Measurements from ENCODE around the gene CIAPIN1. TPM values are rescaled to one million over a fixed set of nuclear protein-coding genes. Genes with fewer than 3 reads are reported as not detected.

The CIAPIN1 gene
- total RNA-seq, 4 donors from 2014 or later, result 19.1 to 32.4 (median 25.8) TPM

GRCh38 chr16:57396786-57397185 lies 50.4 kb downstream of the CIAPIN1 start:
- Histone ChIP-seq H3K4me3 (no peak overlapping the region), H3K27me3 (no peaks in the 10 kb centered on the region), H3K36me3 (no peaks in the 10 kb centered on the region), H3K9me3 (no peaks in the 10 kb centered on the region), H3K27ac (no peak overlapping the region), H3K4me1 (peaks cover 0 to 6% (median 0%) of the 10 kb centered on the region in 3 donors)
- no peak for ATAC-seq
- TF ChIP-seq POLR2A (IDR thresholded peaks at IDR 0.05) (no peak), POLR2AphosphoS5 (IDR thresholded peaks at IDR 0.05) (no peak), EP300 (IDR thresholded peaks at IDR 0.05) (no peak), CTCF (IDR thresholded peaks at IDR 0.05) (no peak)
- WGBS, 2 donors (ENCODE audit: low coverage in 1 of 2), result 66 to 77% methylated on average over 3 to 4 of the region's 4 CpGs

- 85 to 90% methylated on average over 3 to 5 of the region's 5 CpGs for WGBS, 2 donors (ENCODE audit: low coverage in 1 of 2)
Measured at GRCh38 chr16:57395026-57395425, 52.2 kb downstream of the CIAPIN1 start.

GRCh38 chr16:57394444-57394843 lies 52.7 kb downstream of the CIAPIN1 start:
- WGBS, 2 donors (ENCODE audit: low coverage in 1 of 2), result 100% methylated on average over 1 of the region's 7 CpGs; no CpG with 5 or more reads in 1 of the 2 donors
- ATAC-seq, result no peak
- H3K9me3 ChIP-seq, result no peaks in the 10 kb centered on the region

More at GRCh38 chr16:57395026-57395425, 52.2 kb downstream of the CIAPIN1 start:
- Histone ChIP-seq H3K4me3 (no peak overlapping the region), H3K27ac (no peak overlapping the region), H3K4me1 (peaks cover 0 to 13% (median 0%) of the 10 kb centered on the region in 3 donors), H3K27me3 (no peaks in the 10 kb centered on the region), H3K9me3 (no peaks in the 10 kb centered on the region), H3K36me3 (no peaks in the 10 kb centered on the region)
- no peak for ATAC-seq
- TF ChIP-seq CTCF (IDR thresholded peaks at IDR 0.05) (no peak), POLR2AphosphoS5 (IDR thresholded peaks at IDR 0.05) (no peak), POLR2A (IDR thresholded peaks at IDR 0.05) (no peak), EP300 (IDR thresholded peaks at IDR 0.05) (no peak)

GRCh38 chr16:57392694-57393093 lies 54.5 kb downstream of the CIAPIN1 start:
- 86 to 100% methylated on average over 1 of the region's 1 CpG for WGBS, 2 donors (ENCODE audit: low coverage in 1 of 2)
- Histone ChIP-seq H3K9me3 (no peaks in the 10 kb centered on the region), H3K27me3 (no peaks in the 10 kb centered on the region), H3K36me3 (no peaks in the 10 kb centered on the region), H3K4me1 (peaks cover 0 to 13% (median 0%) of the 10 kb centered on the region in 3 donors), H3K27ac (no peak overlapping the region), H3K4me3 (no peak overlapping the region)
- ATAC-seq, result no peak
- TF ChIP-seq CTCF (IDR thresholded peaks at IDR 0.05), result no peak
- no peak for TF ChIP-seq POLR2AphosphoS5 (IDR thresholded peaks at IDR 0.05)
- no peak for TF ChIP-seq POLR2A (IDR thresholded peaks at IDR 0.05)
- TF ChIP-seq EP300 (IDR thresholded peaks at IDR 0.05), result no peak

More at GRCh38 chr16:57394444-57394843, 52.7 kb downstream of the CIAPIN1 start:
- no peaks in the 10 kb centered on the region for H3K36me3 ChIP-seq
- TF ChIP-seq POLR2AphosphoS5 (IDR thresholded peaks at IDR 0.05) (no peak), POLR2A (IDR thresholded peaks at IDR 0.05) (no peak), CTCF (IDR thresholded peaks at IDR 0.05) (no peak), EP300 (IDR thresholded peaks at IDR 0.05) (no peak)
- no peak overlapping the region for H3K27ac ChIP-seq
- no peaks in the 10 kb centered on the region for H3K27me3 ChIP-seq
- no peak overlapping the region for H3K4me3 ChIP-seq
- peaks cover 0 to 13% (median 0%) of the 10 kb centered on the region in 3 donors for H3K4me1 ChIP-seq

GRCh38 chr16:57391708-57392107 lies 55.5 kb downstream of the CIAPIN1 start:
- H3K36me3 ChIP-seq, result no peaks in the 10 kb centered on the region
- H3K9me3 ChIP-seq, result no peaks in the 10 kb centered on the region
- no peak for ATAC-seq
- no peak overlapping the region for H3K4me3 ChIP-seq
- peaks cover 0 to 16% (median 0%) of the 10 kb centered on the region in 3 donors for H3K4me1 ChIP-seq
- no peak overlapping the region for H3K27ac ChIP-seq
- WGBS, 2 donors (ENCODE audit: low coverage in 1 of 2), result 95% methylated on average over 4 of the region's 5 CpGs; no CpG with 5 or more reads in 1 of the 2 donors
- TF ChIP-seq POLR2AphosphoS5 (IDR thresholded peaks at IDR 0.05) (no peak), CTCF (IDR thresholded peaks at IDR 0.05) (no peak), EP300 (IDR thresholded peaks at IDR 0.05) (no peak)
- no peaks in the 10 kb centered on the region for H3K27me3 ChIP-seq
